C4-2B (cell line): ENCODE measurements around the gene FRMD4A.
"Not testable (repeated sequence)": the region's sequence is repeated elsewhere in the genome, so short reads cannot be mapped to it uniquely, and the experiment has no call there.

ENCODE experiments used
- CTCF ChIP-seq: fragments of 450-650 bp; conservative IDR thresholded peaks from 2 replicates; pipeline ENCODE4 v1.5.1; 2017; ENCODE audit warnings: mild to moderate bottlenecking
- ZFX ChIP-seq: fragments of 450-650 bp; IDR thresholded peaks from 2 replicates; pipeline ENCODE4 v1.6.1; 2017

- TF ChIP-seq CTCF, ZFX: not testable (repeated sequence)
Measured at GRCh38 chr10:13828284-13828683, 502.4 kb downstream of the FRMD4A start.
